Left lung (tissue), 10 donors: ENCODE results near the gene ADAM23. TPM values are rescaled to one million over a fixed set of nuclear protein-coding genes. Genes with fewer than 3 reads are reported as not detected.
A peak's percentile ranks its signal among the peaks of the same experiment; 100 is the strongest.

Experiments used
- ATAC-seq: fragments of 200-7000 bp; cut with Tn5 transposase; one replicate; pipeline ENCODE4 v1.9.1; 2020; ENCODE audit warnings: moderate library complexity
- DNase-seq, 4 donors: peaks; one replicate each; pipeline ENCODE4 v3.0.0-alpha.2; 2013 to 2020
- H3K27ac ChIP-seq, 2 donors: fragments of 200-600 bp; sonication (generic) in 1 of 2; one replicate each; pipeline versions ENCODE4 v1.5.0 to v1.8.0; 2020 to 2021
- H3K27me3 ChIP-seq, 2 donors: fragments of 200-600 bp; sonication (generic) in 1 of 2; one replicate each; pipeline versions ENCODE4 v1.5.0 to v1.8.0; 2020 to 2021
- H3K36me3 ChIP-seq, 2 donors: fragments of 200-600 bp; sonication (generic) in 1 of 2; one replicate each; pipeline versions ENCODE4 v1.5.0 to v1.8.0; 2020 to 2021
- H3K4me1 ChIP-seq, 2 donors: fragments of 200-600 bp; one replicate each; pipeline ENCODE4 v1.8.0; 2021
- H3K4me3 ChIP-seq, 2 donors: fragments of 200-600 bp; sonication (generic) in 1 of 2; one replicate each; pipeline versions ENCODE4 v1.5.0 to v1.8.0; 2020 to 2021; ENCODE audit warnings: mild to moderate bottlenecking in 1 of 2
- H3K9me3 ChIP-seq, 2 donors: fragments of 200-600 bp; sonication (generic) in 1 of 2; one replicate each; pipeline versions ENCODE4 v1.5.0 to v1.8.0; 2020 to 2021
- CTCF ChIP-seq, 2 donors: fragments of 200-600 bp; sonication (generic) in 1 of 2; IDR thresholded peaks; one replicate each; pipeline versions ENCODE4 v1.5.0 to v1.8.0; 2021; ENCODE audit warnings: antibody characterized with exemption in 2 of 2
- intact Hi-C, 2 donors: fragments of 100-400 bp; cut with DNase I; formaldehyde crosslinking; loops; one replicate each; pipeline versions ENCODE4 v1.11.2 to v1.14.2; 2022
- polyA plus RNA-seq, 6 donors: library from polyadenylated mRNA; unstranded; fragments of 120-200 nt; gene quantifications; one replicate each; pipeline ENCODE4 v1.2.1, GENCODE V29; 2013; ENCODE audit not compliant: insufficient read length in 6 of 6
- total RNA-seq, 2 donors: library from RNA; stranded (reverse); fragmentation: NEBNext Ultra II Directional; extraction: Animal tissue kit (Norgen Biotek cat#: 25700); gene quantifications; one replicate each; pipeline ENCODE4 v1.2.1, GENCODE V29; 2021
- donor health status: DM: no; HTN: yes; CAD: no.
- donor health status: DM: no; HTN: no; CAD: no.

Gene ADAM23
- total and polyA plus RNA-seq, 8 donors, result 2.2 to 7.9 (median 5.3) TPM

- Histone ChIP-seq H3K27me3 (peaks cover 0 to 8% of the 10 kb centered on the region in 2 donors), H3K4me1 (no peaks in the 10 kb centered on the region), H3K36me3 (no peaks in the 10 kb centered on the region), H3K4me3 (no peak overlapping the region), H3K9me3 (no peaks in the 10 kb centered on the region), H3K27ac (no peak overlapping the region)
- intact Hi-C loops, result no loop called here
- DNase-seq, result peak in 2 of 4 donors; percentile 26 to 34
- no peak for TF ChIP-seq CTCF (IDR thresholded peaks at IDR 0.05)
- no peak for ATAC-seq
Observed at GRCh38 chr2:206555721-206556120, 112.4 kb downstream of the ADAM23 start.

GRCh38 chr2:206556357-206556949 lies 113.1 kb downstream of the ADAM23 start:
- H3K27ac ChIP-seq, result no peak overlapping the region
- peak in 1 of 2 donors; percentile 38 for TF ChIP-seq CTCF (IDR thresholded peaks at IDR 0.05)
- no peaks in the 10 kb centered on the region for H3K36me3 ChIP-seq
- intact Hi-C loops, result no loop called here
- H3K9me3 ChIP-seq, result no peaks in the 10 kb centered on the region
- H3K4me3 ChIP-seq, result no peak overlapping the region
- ATAC-seq, result peak; percentile 65
- H3K4me1 ChIP-seq, result no peaks in the 10 kb centered on the region
- H3K27me3 ChIP-seq, result peaks cover 0 to 8% of the 10 kb centered on the region in 2 donors
- DNase-seq, result peak in 1 of 4 donors; percentile 33

GRCh38 chr2:206557321-206557720 lies 114.0 kb downstream of the ADAM23 start:
- DNase-seq, result no peak
- Histone ChIP-seq H3K36me3 (no peaks in the 10 kb centered on the region), H3K27ac (no peak overlapping the region), H3K4me3 (no peak overlapping the region), H3K9me3 (no peaks in the 10 kb centered on the region), H3K4me1 (no peaks in the 10 kb centered on the region), H3K27me3 (peaks cover 0 to 8% of the 10 kb centered on the region in 2 donors)
- no peak for TF ChIP-seq CTCF (IDR thresholded peaks at IDR 0.05)
- ATAC-seq, result no peak
- intact Hi-C loops, result no loop called here

- intact Hi-C loops, result no loop called here
- no peak overlapping the region for H3K27ac ChIP-seq
- H3K36me3 ChIP-seq, result no peaks in the 10 kb centered on the region
- DNase-seq (no peak), ATAC-seq (no peak)
- no peaks in the 10 kb centered on the region for H3K9me3 ChIP-seq
- TF ChIP-seq CTCF (IDR thresholded peaks at IDR 0.05), result no peak
- H3K4me3 ChIP-seq, result no peak overlapping the region
- H3K27me3 ChIP-seq, result peaks cover 0 to 8% of the 10 kb centered on the region in 2 donors
- no peaks in the 10 kb centered on the region for H3K4me1 ChIP-seq
Observed at GRCh38 chr2:206558492-206558891, 115.2 kb downstream of the ADAM23 start.

GRCh38 chr2:206561962-206562361 lies 118.6 kb downstream of the ADAM23 start:
- no peak for ATAC-seq
- no peaks in the 10 kb centered on the region for H3K9me3 ChIP-seq
- no peak for DNase-seq
- H3K36me3 ChIP-seq, result no peaks in the 10 kb centered on the region
- TF ChIP-seq CTCF (IDR thresholded peaks at IDR 0.05), result no peak
- no peak overlapping the region for H3K4me3 ChIP-seq
- H3K27me3 ChIP-seq, result no peaks in the 10 kb centered on the region
- H3K27ac ChIP-seq, result no peak overlapping the region
- intact Hi-C loops, result no loop called here
- no peaks in the 10 kb centered on the region for H3K4me1 ChIP-seq
